Mesodermal cell (in vitro differentiated cells): ENCODE data around the gene TOP1.

ENCODE experiments used
- H3K27ac ChIP-seq: 2 replicates; pipeline ENCODE4 v1.7.0; 2013; ENCODE audit warnings: mild to moderate bottlenecking, low read depth, low read length, moderate library complexity; ENCODE audit not compliant: severe bottlenecking
- H3K36me3 ChIP-seq: 2 replicates; pipeline ENCODE4 v1.7.1; 2013; ENCODE audit warnings: mild to moderate bottlenecking, low read length, moderate library complexity; ENCODE audit not compliant: control insufficient read depth, insufficient read depth
- H3K4me1 ChIP-seq: one replicate; pipeline ENCODE4 v1.7.1; 2013; ENCODE audit warnings: mild to moderate bottlenecking, low read length; ENCODE audit not compliant: insufficient read depth, control insufficient read depth, poor library complexity, severe bottlenecking
- H3K4me3 ChIP-seq: 2 replicates; pipeline ENCODE4 v1.7.0; 2013; ENCODE audit warnings: low read length, control low read depth, mild to moderate bottlenecking; ENCODE audit not compliant: insufficient read depth, poor library complexity, severe bottlenecking; ENCODE audit errors: extremely low read depth
- H3K9me3 ChIP-seq: 2 replicates; pipeline ENCODE4 v1.7.1; 2013; ENCODE audit warnings: mild to moderate bottlenecking, low read length, moderate library complexity; ENCODE audit not compliant: control insufficient read depth
- WGBS, 2 experiments: methylation state at CpG; one replicate each; pipeline ENCODE4 v1.1.5; 2013; ENCODE audit warnings: missing lambda C conversion rate in 2 of 2; ENCODE audit not compliant: insufficient coverage in 2 of 2; 5-methylcytosine and 5-hydroxymethylcytosine counted together

TOP1 gene

DNA sequence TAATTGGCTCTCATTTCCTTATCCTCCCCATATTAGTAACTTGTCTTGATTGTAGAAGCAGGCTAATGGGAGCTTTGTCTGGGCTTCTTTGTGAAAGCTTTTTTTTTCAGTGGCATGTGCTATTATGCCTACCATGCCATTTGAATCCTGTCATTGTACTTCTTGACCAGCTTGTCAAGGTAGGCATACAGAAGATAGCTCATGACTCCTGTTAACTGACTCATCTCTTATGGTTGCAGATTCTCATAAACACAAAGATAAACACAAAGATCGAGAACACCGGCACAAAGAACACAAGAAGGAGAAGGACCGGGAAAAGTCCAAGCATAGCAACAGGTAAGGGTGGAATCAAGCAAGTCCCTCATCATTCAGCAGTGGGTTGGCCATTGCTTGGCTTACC lies 32.5 kb downstream of the TOP1 start:
- Histone ChIP-seq H3K9me3 (no peaks in the 10 kb centered on the region), H3K36me3 (peaks cover 44% of the 10 kb centered on the region), H3K4me3 (no peak overlapping the region), H3K4me1 (peaks cover 16% of the 10 kb centered on the region), H3K27ac (no peak overlapping the region)
- 100% methylated on average over 3 of the region's 3 CpGs for WGBS, 2 experiments

DNA sequence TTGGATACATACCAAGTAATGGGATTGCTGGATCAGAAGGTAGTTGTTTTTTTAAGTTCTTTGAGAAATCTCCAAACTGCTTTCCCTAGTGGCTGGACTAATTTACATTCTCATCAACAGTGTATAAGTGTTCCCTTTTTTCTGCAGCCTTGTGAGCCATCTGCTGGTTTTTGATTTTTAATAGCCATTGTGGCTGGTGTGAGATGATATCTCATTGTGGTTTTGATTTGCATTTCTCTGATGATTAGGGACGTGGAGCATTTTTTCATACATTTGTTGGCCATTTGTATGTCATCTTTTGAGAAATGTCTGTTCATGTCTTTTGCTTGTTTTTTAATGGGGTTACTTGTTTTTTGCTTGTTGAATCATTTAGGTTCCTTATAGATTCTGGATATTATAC lies 34.8 kb downstream of the TOP1 start:
- no peak overlapping the region for H3K27ac ChIP-seq
- peaks cover 8% of the 10 kb centered on the region for H3K4me1 ChIP-seq
- H3K4me3 ChIP-seq = no peak overlapping the region
- WGBS, 2 experiments = 75 to 80% methylated on average over 1 of the region's 1 CpG
- peaks cover 64% of the 10 kb centered on the region for H3K36me3 ChIP-seq
- H3K9me3 ChIP-seq = no peaks in the 10 kb centered on the region

DNA sequence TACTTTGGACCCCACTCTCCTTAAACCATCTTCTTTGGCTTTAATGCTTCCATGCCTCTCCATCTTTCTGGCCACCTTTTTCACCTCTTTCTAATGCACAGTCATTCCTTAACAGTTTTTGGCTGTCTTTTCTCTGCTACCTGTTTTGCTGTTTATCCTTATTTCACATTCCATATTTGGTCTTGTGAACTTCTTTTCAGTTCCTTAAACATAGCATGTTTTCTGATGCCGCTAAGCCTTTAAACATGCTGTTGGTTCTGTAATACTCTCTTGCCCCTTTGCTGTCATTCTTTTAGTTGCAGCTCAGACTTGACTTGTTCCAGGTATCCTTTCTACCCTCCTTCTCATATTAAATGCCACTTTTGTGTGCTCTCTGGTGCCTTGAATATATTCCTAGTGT lies 35.8 kb downstream of the TOP1 start:
- Histone ChIP-seq H3K36me3 (peaks cover 73% of the 10 kb centered on the region), H3K9me3 (no peaks in the 10 kb centered on the region), H3K27ac (no peak overlapping the region), H3K4me3 (no peak overlapping the region), H3K4me1 (no peaks in the 10 kb centered on the region)
- 92% methylated on average over 1 of the region's 1 CpG; no CpG with 5 or more reads in 1 of the 2 experiments for WGBS, 2 experiments

DNA sequence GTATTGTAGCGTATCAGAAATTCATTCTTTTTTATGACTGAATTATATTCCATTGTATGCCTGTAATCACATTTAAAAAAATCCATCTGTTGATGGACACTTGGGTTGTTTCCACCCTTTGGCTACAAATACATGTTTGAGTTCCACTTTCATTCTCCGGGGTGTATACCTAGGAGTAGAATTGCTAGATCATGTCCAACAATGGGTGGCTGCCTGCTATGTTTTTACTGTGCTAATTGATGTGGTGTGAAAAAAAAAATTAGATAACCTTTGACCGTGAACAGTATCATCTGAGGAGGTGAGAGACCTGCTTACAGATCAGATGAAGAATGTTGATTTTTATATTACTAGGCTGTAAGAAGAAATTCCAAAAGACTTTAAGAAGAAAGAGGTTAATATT lies 37.1 kb downstream of the TOP1 start:
- WGBS, 2 experiments = 100% methylated on average over 1 of the region's 3 CpGs
- H3K4me1 ChIP-seq = no peaks in the 10 kb centered on the region
- no peak overlapping the region for H3K4me3 ChIP-seq
- no peaks in the 10 kb centered on the region for H3K9me3 ChIP-seq
- H3K36me3 ChIP-seq = peaks cover 86% of the 10 kb centered on the region
- no peak overlapping the region for H3K27ac ChIP-seq

DNA sequence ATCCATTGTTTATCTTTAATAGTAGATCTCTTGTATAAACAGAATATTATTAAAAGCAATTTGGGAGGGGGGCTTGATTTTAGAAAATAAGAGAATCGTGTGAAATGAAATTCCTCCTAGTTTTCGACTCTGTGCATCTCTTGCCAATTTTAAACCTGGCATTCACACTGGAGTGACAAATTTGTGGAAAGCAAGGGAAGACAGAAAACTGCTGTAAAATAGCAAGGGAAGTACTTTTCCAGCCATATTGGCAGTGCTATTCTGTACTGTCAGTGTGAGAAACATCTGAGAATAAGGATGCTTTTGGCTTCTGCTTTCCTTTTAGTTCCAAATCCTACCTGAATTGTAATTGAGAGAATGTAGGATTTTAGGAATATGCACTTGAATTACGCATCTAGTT lies 40.2 kb downstream of the TOP1 start:
- peaks cover 70% of the 10 kb centered on the region for H3K36me3 ChIP-seq

DNA sequence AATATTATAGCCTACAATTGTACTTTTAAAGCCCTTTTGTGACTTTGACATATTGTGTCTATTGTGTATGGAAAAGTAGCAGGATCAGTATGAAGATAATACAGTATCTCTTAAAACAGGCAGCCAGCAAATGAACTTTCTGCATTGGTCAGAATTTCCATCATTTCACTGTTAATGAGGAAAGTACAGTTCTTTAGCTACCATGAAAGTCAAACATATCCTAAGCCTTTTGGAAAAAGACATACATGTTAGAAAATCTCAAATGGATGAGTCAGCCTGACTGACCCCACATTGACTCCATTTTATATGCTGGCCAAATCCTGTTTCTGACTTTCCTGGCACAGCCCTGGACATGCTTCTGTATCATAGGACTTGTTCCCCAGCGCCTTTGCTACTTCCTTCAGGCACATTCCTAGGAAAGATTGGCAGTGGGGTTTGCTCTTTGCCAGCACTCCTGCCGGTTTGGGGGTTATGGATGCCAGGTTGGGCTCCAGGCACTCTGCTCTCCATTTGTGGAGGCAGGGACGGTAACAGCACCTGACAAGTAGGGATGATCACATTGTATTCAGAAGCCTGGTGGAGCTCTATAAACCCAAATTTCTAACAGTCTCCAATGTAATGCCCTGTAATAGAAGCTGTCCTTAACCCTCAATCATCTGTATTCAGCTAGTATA lies 43.7 kb downstream of the TOP1 start:
- 80 to 81% methylated on average over 1 to 2 of the region's 3 CpGs for WGBS, 2 experiments
- Histone ChIP-seq H3K4me1 (peaks cover 24% of the 10 kb centered on the region), H3K9me3 (no peaks in the 10 kb centered on the region), H3K4me3 (no peak overlapping the region), H3K36me3 (peaks cover 73% of the 10 kb centered on the region), H3K27ac (peak overlapping the region; percentile 57)

More for the DNA sequence above, 40.2 kb downstream of the TOP1 start:
- H3K27ac ChIP-seq = no peak overlapping the region
- H3K9me3 ChIP-seq = no peaks in the 10 kb centered on the region
- H3K4me3 ChIP-seq = no peak overlapping the region
- peaks cover 16% of the 10 kb centered on the region for H3K4me1 ChIP-seq
- 93% methylated on average over 3 of the region's 3 CpGs; no CpG with 5 or more reads in 1 of the 2 experiments for WGBS, 2 experiments

DNA sequence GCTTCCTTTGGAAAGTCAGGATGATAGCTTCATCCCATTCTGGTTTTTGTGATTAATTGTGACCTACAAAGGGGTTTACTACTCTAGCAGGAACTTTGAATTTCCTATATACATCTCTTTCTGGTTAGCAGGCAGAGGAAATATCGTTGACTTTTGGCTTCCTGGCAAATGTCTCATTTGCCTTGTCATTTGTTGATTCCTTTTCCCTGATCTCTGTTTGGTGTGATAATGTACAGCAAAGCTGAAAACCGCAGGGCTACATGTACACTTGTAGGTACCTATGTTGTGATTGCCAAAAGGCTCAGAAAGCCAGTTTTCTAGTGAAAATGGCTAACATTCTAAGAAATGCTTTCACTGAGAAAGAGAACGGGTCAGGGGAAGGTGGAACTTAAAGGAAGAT lies 44.3 kb downstream of the TOP1 start:
- no peaks in the 10 kb centered on the region for H3K9me3 ChIP-seq
- 97 to 100% methylated on average over 2 to 3 of the region's 3 CpGs for WGBS, 2 experiments
- peak overlapping the region; percentile 57 for H3K27ac ChIP-seq
- H3K4me1 ChIP-seq = peaks cover 27% of the 10 kb centered on the region
- peaks cover 71% of the 10 kb centered on the region for H3K36me3 ChIP-seq
- no peak overlapping the region for H3K4me3 ChIP-seq

DNA sequence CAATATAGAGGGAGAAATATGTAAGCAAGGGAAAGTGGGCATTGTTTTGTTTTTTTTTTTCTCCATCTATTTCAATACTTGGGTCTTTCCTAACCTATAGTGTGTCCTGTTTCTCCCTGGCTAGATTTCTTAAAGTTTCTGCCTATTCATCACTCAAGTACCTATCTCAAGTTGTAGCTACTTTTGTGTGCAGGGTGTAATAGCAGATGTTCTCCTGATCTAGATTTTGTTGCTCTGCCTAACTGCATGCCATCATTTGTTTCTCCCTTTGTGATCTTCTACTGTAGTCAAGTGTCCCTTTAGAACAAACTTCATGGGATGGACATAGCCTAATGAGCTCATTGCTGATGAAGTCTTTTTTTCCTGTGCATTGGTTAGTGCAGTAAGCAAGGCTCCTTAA lies 45.8 kb downstream of the TOP1 start:
- Histone ChIP-seq H3K36me3 (peaks cover 70% of the 10 kb centered on the region), H3K27ac (no peak overlapping the region), H3K4me3 (no peak overlapping the region), H3K4me1 (peaks cover 27% of the 10 kb centered on the region), H3K9me3 (no peaks in the 10 kb centered on the region)

DNA sequence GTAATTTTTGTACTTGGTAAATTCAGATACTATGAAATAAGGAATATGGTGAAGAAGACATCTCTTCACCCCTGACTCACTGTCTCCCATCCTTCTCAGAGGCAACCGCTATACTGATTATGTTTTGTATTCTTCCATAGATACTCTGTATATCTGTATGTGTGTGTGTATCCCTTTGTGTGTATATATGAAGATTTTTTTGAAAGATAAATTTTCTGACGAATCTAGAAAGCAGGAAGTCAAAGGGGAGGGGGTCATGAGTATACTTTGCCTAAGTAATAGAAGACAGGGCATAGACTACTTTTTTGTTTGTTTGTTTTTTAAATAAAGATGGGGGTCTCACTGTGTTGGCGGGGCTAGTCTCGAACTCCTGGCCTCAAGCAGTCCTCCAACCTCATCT lies 48.2 kb downstream of the TOP1 start:
- WGBS, 2 experiments = 79 to 85% methylated on average over 3 of the region's 4 CpGs
- Histone ChIP-seq H3K36me3 (peaks cover 66% of the 10 kb centered on the region), H3K9me3 (no peaks in the 10 kb centered on the region), H3K27ac (no peak overlapping the region), H3K4me3 (no peak overlapping the region), H3K4me1 (peaks cover 23% of the 10 kb centered on the region)

DNA sequence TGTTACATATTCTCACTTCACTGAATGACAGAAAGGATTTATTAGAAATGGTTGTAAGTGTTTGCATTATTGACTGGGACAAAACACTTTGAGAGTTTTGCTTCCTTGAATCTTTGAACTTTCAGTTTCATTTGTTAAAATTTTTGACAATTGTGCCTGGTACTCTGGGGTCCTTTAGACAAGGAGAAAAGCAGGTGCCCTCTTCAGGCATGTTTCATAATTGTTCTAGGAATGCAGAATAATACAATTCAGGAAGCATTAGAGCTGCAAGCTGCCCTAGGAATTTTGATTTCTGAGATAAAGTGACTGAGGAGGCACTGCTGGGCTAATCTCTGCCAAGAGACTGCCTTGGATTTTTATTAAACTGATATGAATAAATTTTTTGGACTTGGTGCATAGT lies 49.7 kb downstream of the TOP1 start:
- Histone ChIP-seq H3K4me1 (peaks cover 10% of the 10 kb centered on the region), H3K36me3 (peaks cover 82% of the 10 kb centered on the region), H3K4me3 (no peak overlapping the region), H3K27ac (no peak overlapping the region), H3K9me3 (no peaks in the 10 kb centered on the region)

DNA sequence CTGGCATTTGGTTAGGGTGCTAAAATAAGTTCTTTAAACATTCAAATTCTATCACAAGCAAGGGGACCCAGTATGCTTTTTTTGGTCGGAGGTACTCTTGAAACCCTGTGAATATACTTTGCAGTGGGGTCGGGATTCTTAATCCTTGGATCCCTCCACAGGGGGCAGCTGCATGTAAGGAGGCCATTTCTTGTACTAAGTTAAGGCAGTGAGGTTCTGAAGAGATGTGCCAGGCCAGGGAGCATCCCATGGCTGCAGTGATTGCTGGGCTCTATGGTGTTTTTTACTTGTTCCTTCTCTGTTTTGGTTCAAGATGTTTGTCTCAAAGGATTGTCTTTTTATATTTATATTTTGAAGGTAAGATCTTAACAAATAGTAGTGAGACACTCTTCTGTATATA lies 50.4 kb downstream of the TOP1 start:
- peaks cover 80% of the 10 kb centered on the region for H3K36me3 ChIP-seq
- no peaks in the 10 kb centered on the region for H3K9me3 ChIP-seq
- WGBS, 2 experiments = 89 to 92% methylated on average over 2 of the region's 2 CpGs
- peaks cover 10% of the 10 kb centered on the region for H3K4me1 ChIP-seq
- H3K27ac ChIP-seq = no peak overlapping the region
- H3K4me3 ChIP-seq = no peak overlapping the region
